Caco-2 (cell line): ENCODE data around the gene ZFAND6. TPM values are rescaled to one million over a fixed set of nuclear protein-coding genes. Genes with fewer than 3 reads are reported as not detected.

Experiments
- BruUV-seq: library from RNA; stranded (reverse); fragments of 400-500 nt; replicated peaks from 2 replicates; lab custom pipeline; 2021; lab: Mats Ljungman, UMichigan
- CTCF ChIA-PET: fragments of 300-600 bp; sonication (Branson Sonifier 250); formaldehyde crosslinking; loops from one replicate; lab custom pipeline; 2022; ENCODE audit warnings: antibody characterized with exemption; lab: Charles Lee
- POLR2A ChIA-PET: fragments of 300-600 bp; sonication (Branson Sonifier 250); formaldehyde crosslinking; loops from one replicate; lab custom pipeline; 2022; ENCODE audit warnings: antibody characterized with exemption; lab: Charles Lee
- DNase-seq, 2 experiments: peaks; one replicate each; pipeline versions ENCODE4 v3.0.0 to v3.0.0-alpha.2; 2020 to 2022
- H3K27me3 ChIP-seq: replicated peaks from 2 replicates; pipeline ENCODE4 v1.6.0; 2011; ENCODE audit warnings: low read length; ENCODE audit not compliant: control insufficient read depth, insufficient read depth
- H3K36me3 ChIP-seq: 2 replicates; pipeline ENCODE4 v1.5.1; 2011; ENCODE audit warnings: low read length; ENCODE audit not compliant: control insufficient read depth, insufficient read depth
- H3K4me1 ChIP-seq: fragments of 250-450 bp; sonication (Bioruptor Pico); 2 replicates; pipeline ENCODE4 v1.5.1; 2020; ENCODE audit warnings: mild to moderate bottlenecking
- H3K4me3 ChIP-seq: 2 replicates; pipeline ENCODE4 v1.5.1; 2011; ENCODE audit warnings: low read depth, mild to moderate bottlenecking, control low read depth, low read length
- H3K9me3 ChIP-seq: fragments of 250-450 bp; sonication (Bioruptor Pico); 2 replicates; pipeline ENCODE4 v1.5.1; 2020; ENCODE audit warnings: mild to moderate bottlenecking, moderate library complexity
- H3K27ac Mint-ChIP-seq: one replicate; pipeline ENCODE4 v1.8.0; 2022; ENCODE audit warnings: mixed read lengths; ENCODE audit not compliant: unreplicated experiment
- H3K27me3 Mint-ChIP-seq: one replicate; pipeline ENCODE4 v1.8.0; 2022; ENCODE audit warnings: mixed read lengths; ENCODE audit not compliant: insufficient read depth, unreplicated experiment
- H3K36me3 Mint-ChIP-seq: one replicate; pipeline ENCODE4 v1.8.0; 2022; ENCODE audit warnings: mild to moderate bottlenecking, mixed read lengths; ENCODE audit not compliant: insufficient read depth, unreplicated experiment
- H3K4me1 Mint-ChIP-seq: one replicate; pipeline ENCODE4 v1.8.0; 2022; ENCODE audit warnings: low read depth, mixed read lengths; ENCODE audit not compliant: unreplicated experiment
- H3K4me3 Mint-ChIP-seq: one replicate; pipeline ENCODE4 v1.8.0; 2022; ENCODE audit warnings: mild to moderate bottlenecking, moderate library complexity, mixed read lengths; ENCODE audit not compliant: unreplicated experiment
- H3K9me3 Mint-ChIP-seq: one replicate; pipeline ENCODE4 v1.8.0; 2022; ENCODE audit warnings: mixed read lengths; ENCODE audit not compliant: unreplicated experiment
- CTCF ChIP-seq, 2 experiments: fragments of 200-600 bp in 1 of 2; IDR thresholded peaks; 1 replicate in 1 of 2; 2 replicates in 1 of 2; pipeline versions ENCODE4 v1.5.1 to v1.8.0; 2011 to 2022; ENCODE audit warnings: antibody characterized with exemption in 1 of 2, control low read depth in 1 of 2, inconsistent platforms in 1 of 2, low read depth in 1 of 2, low read length in 1 of 2, mild to moderate bottlenecking in 1 of 2, moderate library complexity in 1 of 2; ENCODE audit not compliant: insufficient read depth in 1 of 2, severe bottlenecking in 1 of 2, unreplicated experiment in 1 of 2
- intact Hi-C: fragments of 100-400 bp; cut with micrococcal nuclease; formaldehyde crosslinking; loops from one replicate; pipeline ENCODE4 v1.10.0; 2022; ENCODE audit not compliant: unreplicated experiment
- total RNA-seq: library from RNA; stranded (reverse); gene quantifications from 2 replicates; pipeline ENCODE4 v1.2.3, GENCODE V29; 2022

Gene ZFAND6
- total RNA-seq, 1 experiment from 2014 or later, result 40.5 TPM

- no peaks in the 10 kb centered on the region for H3K36me3 ChIP-seq
- Mint-ChIP-seq H3K4me1 (no peaks in the 10 kb centered on the region), H3K27me3 (no peaks in the 10 kb centered on the region), H3K36me3 (no peaks in the 10 kb centered on the region), H3K4me3 (no peak overlapping the region), H3K27ac (no peak overlapping the region), H3K9me3 (no peaks in the 10 kb centered on the region)
- DNase-seq, result no peak
- no peaks in the 10 kb centered on the region for H3K27me3 ChIP-seq
- no TSS peak for BruUV-seq
- POLR2A ChIA-PET, result no interaction called here
- CTCF ChIA-PET, result interaction anchor here (0.9 kb wide), 1 partner anchor 176 kb away, joined by 3 read pairs; no protein-coding TSS in a partner anchor
- intact Hi-C loops, result no loop called here
- H3K4me1 ChIP-seq, result no peaks in the 10 kb centered on the region
- no peak overlapping the region for H3K4me3 ChIP-seq
- TF ChIP-seq CTCF (IDR thresholded peaks at IDR 0.05; ENCODE audit: insufficient read depth in 1 of 2, low read depth in 1 of 2, low read length in 1 of 2, severe bottlenecking in 1 of 2, unreplicated experiment in 1 of 2), result no peak
- no peaks in the 10 kb centered on the region for H3K9me3 ChIP-seq
Measured at GRCh38 chr15:80168421-80168820, 108.9 kb downstream of the ZFAND6 start.

- Mint-ChIP-seq H3K36me3 (no peaks in the 10 kb centered on the region), H3K9me3 (no peaks in the 10 kb centered on the region)
- CTCF ChIA-PET, result no interaction called here
Measured at GRCh38 chr15:80169768-80170357, 110.4 kb downstream of the ZFAND6 start.

GRCh38 chr15:80170596-80170995 is 111.1 kb downstream of the ZFAND6 start:
- ChIA-PET POLR2A (no interaction called here), CTCF (no interaction called here)
- H3K4me1 ChIP-seq, result no peaks in the 10 kb centered on the region
- H3K27ac Mint-ChIP-seq, result no peak overlapping the region
- H3K4me3 ChIP-seq, result no peak overlapping the region
- H3K27me3 Mint-ChIP-seq, result no peaks in the 10 kb centered on the region
- no peaks in the 10 kb centered on the region for H3K36me3 Mint-ChIP-seq
- no peaks in the 10 kb centered on the region for H3K27me3 ChIP-seq
- no peaks in the 10 kb centered on the region for H3K9me3 ChIP-seq
- BruUV-seq, result no TSS peak
- intact Hi-C loops, result loop anchor here (5.0 to 10.0 kb wide), 3 partner anchors 176 to 788 kb away; partner anchors contain the start of gene MTHFS
- H3K9me3 Mint-ChIP-seq, result no peaks in the 10 kb centered on the region
- peaks cover 2% of the 10 kb centered on the region for H3K36me3 ChIP-seq
- no peaks in the 10 kb centered on the region for H3K4me1 Mint-ChIP-seq
- no peak for TF ChIP-seq CTCF (IDR thresholded peaks at IDR 0.05; ENCODE audit: insufficient read depth in 1 of 2, low read depth in 1 of 2, low read length in 1 of 2, severe bottlenecking in 1 of 2, unreplicated experiment in 1 of 2)
- H3K4me3 Mint-ChIP-seq, result no peak overlapping the region
- no peak for DNase-seq

More at GRCh38 chr15:80169768-80170357, 110.4 kb downstream of the ZFAND6 start:
- BruUV-seq, result no TSS peak
- no peaks in the 10 kb centered on the region for H3K4me1 ChIP-seq
- no peaks in the 10 kb centered on the region for H3K27me3 ChIP-seq
- H3K27ac Mint-ChIP-seq, result no peak overlapping the region
- peaks cover 2% of the 10 kb centered on the region; the same call in 1 of the 2 replicates for H3K36me3 ChIP-seq
- H3K4me3 ChIP-seq, result no peak overlapping the region
- intact Hi-C loops, result loop anchor here (5.0 to 10.0 kb wide), 3 partner anchors 175 to 788 kb away; partner anchors contain the start of gene MTHFS
- H3K9me3 ChIP-seq, result no peaks in the 10 kb centered on the region
- H3K27me3 Mint-ChIP-seq, result no peaks in the 10 kb centered on the region
- no peak for DNase-seq
- H3K4me3 Mint-ChIP-seq, result no peak overlapping the region
- no peaks in the 10 kb centered on the region for H3K4me1 Mint-ChIP-seq
- POLR2A ChIA-PET, result no interaction called here
- no peak for TF ChIP-seq CTCF (IDR thresholded peaks at IDR 0.05; ENCODE audit: insufficient read depth in 1 of 2, low read depth in 1 of 2, low read length in 1 of 2, severe bottlenecking in 1 of 2, unreplicated experiment in 1 of 2)
